GM12801 (cell line): Measurements from ENCODE around the gene MYO10.

Experiments used
- CTCF ChIP-seq: IDR thresholded peaks from one replicate; pipeline ENCODE4 v1.5.1; 2011; ENCODE audit warnings: control low read depth; ENCODE audit not compliant: insufficient read length; ENCODE audit errors: extremely low read depth

MYO10 gene

GRCh38 chr5:16744164-16744880 lies 191.8 kb downstream of the MYO10 start:
- TF ChIP-seq CTCF = no peak

GRCh38 chr5:16742938-16743337 lies 193.2 kb downstream of the MYO10 start:
- no peak for TF ChIP-seq CTCF

GRCh38 chr5:16740811-16741392 lies 195.2 kb downstream of the MYO10 start:
- no peak for TF ChIP-seq CTCF

- no peak for TF ChIP-seq CTCF
Measured at GRCh38 chr5:16740066-16740810, 195.8 kb downstream of the MYO10 start.

- TF ChIP-seq CTCF = no peak
Measured at GRCh38 chr5:16737620-16738364, 198.3 kb downstream of the MYO10 start.

- TF ChIP-seq CTCF = no peak
Measured at GRCh38 chr5:16737209-16737608, 198.9 kb downstream of the MYO10 start.
